HG02623 (cell line): ENCODE measurements around the gene SMIM35.

Experiments used
- ATAC-seq: cut with Tn5 transposase; IDR thresholded peaks from one replicate; pipeline ENCODE4 v1.9.1; 2021; ENCODE audit warnings: moderate library complexity; ENCODE audit not compliant: unreplicated experiment

The SMIM35 gene

GRCh38 chr11:118086913-118087768, at the start of gene SMIM35:
Gene SMIM35 (minus strand): TSS chr11:118086963. CDS start chr11:118086757, 206 bp downstream.
- ATAC-seq, result no peak

- ATAC-seq, result no peak
Measured at GRCh38 chr11:118136341-118136740, 49.6 kb upstream of the SMIM35 start.

DNA sequence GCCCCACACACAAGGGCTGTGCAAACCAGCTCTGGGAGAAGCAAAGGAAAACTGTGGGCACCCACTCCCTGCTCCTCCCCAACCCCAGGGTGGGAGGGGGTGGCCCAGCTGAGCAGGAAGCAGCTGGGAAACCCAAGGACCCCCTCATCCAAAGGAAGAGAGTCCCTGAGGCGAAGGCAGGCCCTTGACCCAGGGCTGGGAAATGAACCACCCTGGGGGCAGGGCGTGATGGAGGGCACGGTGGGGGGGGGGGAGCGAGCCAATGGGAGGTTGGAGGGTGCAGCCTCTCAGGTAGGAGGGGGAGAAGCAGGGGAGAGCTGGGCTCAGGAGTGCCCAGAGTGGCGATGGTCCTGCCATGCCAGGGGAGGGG, 49.0 kb upstream of the SMIM35 start:
- no peak for ATAC-seq

GRCh38 chr11:118135051-118135795, 48.5 kb upstream of the SMIM35 start:
- ATAC-seq, result no peak

DNA sequence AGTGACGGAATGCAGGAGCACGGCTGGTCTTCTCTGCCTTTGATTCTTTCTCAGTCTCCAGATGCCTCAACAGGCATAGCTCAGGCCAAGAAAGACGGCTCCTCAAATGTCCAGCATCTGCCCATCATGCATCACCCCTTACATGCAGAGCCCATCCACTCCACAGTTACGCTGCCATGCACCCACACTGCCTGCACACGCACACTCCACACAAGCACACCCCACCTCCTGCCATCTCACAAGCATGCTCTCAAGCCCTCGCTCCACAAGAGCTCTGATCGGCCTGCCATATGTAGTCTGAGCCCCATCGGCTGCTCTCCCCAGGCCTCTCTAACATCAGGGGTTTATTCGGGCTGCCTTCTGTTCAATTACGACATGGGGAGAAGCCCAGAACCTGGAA, 47.1 kb upstream of the SMIM35 start:
- ATAC-seq, result no peak

DNA sequence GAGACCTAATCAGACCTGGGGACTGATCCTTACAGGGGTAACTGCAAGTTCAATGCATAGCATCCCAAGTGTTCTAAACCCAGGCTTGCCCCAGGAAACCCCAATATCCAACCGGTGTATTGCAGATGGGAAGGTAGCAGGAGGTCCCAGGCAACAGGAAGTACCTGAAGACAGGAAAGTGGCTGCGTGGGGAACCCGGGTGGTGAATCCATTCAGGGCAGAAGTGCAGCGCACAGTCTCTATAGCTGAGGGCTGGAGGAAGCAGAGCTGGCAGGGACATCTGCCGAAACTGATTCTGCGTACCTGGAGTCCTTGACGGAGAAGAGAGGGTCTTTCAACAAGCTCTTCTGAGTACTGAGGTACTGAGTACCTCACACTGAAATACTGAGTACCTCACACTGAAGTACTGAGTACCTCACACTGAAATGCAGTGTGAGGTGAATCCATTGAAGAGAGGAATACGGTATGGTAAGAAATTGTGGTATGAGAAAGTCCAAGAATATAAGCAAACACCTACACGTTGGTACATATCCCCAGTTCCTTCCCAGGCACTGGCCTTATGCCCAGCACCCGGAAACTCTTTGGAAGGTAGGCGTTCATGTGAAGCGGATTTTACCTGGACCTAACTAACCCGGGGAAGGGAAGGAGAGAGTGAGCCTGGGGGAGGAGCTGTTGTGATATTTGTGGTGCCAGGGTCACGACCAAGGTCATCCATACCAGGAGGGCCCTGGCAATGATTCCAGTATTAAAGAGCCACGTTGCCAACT, 45.8 kb upstream of the SMIM35 start:
- ATAC-seq, result no peak

DNA sequence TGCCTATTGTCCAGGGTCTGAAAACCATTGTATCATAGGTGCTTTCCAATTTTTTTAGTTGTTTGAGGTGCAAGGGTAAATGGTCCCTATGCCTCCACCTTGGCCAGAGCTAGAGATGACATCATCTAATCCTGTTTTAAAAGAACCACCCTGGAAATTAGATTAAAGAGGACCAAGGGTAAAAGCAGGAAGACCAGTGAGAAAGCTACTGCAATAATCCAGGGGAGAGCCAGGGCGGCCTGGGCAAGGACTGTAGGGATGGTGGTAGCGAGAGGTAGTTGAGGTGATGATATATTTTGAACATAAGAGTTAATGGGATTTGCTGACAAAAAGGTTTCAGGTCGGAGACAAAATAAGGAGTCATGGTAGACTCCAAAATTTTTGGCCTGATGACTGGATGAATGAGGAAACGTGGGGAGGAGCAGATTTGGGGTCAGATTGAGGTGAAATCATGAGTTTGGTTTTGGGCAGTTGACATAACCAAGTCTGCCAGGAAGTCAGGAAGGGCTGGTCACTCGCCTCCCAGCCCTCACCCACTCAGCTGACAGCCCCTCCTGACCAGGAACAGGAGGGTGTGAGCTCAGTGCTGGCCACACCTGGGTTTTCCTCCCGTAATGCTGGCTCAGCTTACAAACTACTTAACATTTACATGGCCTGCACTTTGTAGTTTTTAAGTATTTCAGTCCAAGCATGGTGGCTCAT, 42.9 kb upstream of the SMIM35 start:
- no peak for ATAC-seq

GRCh38 chr11:118128721-118129470, 42.1 kb upstream of the SMIM35 start:
- ATAC-seq, result no peak

- ATAC-seq, result no peak
Measured at GRCh38 chr11:118128310-118128709, 41.5 kb upstream of the SMIM35 start.

- ATAC-seq, result no peak
Measured at GRCh38 chr11:118126082-118126838, 39.5 kb upstream of the SMIM35 start.

DNA sequence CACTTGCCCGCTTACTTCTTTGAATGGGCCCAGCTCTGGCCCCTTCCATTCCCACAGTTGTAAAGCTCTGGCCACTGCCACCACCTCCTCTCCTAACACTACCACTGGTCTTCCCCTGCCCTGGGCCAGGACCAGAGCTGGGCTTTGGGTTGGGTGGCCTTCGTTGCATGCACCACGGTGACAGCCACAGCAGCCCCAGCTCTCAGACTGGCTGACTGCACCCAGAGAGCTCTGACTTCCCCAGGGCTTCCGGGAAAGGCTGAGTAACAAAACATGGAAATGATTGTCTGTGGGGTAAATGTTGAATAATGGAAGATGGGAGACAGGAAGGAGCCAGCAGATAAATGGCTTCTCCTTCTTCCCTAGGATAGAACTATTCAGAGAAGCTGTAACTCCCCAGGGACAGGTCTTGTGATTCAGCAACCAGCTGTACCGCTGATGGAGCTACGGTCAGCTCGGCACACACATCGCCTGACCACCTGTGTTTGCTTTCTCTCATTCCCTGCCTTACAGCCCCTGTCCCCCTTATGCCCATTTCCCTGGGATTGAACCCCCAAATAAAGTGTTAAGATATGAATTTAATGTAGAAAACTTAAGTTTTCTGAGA, 38.3 kb upstream of the SMIM35 start:
- ATAC-seq, result no peak

DNA sequence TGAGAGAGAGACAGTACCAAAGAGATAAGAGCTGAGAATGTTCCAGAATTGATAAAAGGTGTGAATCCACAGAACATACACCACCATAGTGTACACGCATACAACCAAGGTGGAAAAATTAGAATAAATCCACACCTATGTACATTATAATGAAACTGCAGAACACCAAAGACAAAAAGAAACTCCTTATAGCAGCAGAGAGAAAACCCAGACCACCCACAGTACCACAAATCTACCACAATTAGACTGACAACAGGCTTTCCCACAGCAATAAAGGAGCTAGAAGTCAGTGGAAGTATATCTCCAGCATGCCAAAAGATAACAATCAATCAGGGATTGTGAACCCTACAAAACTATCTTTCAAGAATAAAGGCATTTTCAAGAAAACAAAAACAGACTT, 34.0 kb upstream of the SMIM35 start:
- no peak for ATAC-seq

GRCh38 chr11:118117790-118118601, 31.2 kb upstream of the SMIM35 start:
- ATAC-seq, result no peak

DNA sequence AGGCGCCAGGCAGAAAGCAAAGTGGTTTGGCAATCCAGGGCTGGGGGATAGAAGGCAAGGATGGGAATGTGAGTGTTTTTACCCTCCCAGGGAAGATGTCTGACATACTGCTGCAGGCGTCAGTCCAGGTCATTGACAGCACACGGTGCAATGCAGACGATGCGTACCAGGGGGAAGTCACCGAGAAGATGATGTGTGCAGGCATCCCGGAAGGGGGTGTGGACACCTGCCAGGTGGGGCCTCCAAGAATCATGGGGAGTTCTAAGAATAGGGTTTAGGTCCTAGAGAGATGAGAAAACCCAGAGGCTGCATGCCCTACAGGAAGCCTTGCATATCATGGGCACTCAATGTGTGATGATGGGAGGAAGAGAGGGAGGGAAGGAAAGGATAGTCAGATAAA, 28.3 kb upstream of the SMIM35 start:
- ATAC-seq, result no peak

- ATAC-seq, result no peak
Measured at GRCh38 chr11:118114266-118114665, 27.5 kb upstream of the SMIM35 start.

DNA sequence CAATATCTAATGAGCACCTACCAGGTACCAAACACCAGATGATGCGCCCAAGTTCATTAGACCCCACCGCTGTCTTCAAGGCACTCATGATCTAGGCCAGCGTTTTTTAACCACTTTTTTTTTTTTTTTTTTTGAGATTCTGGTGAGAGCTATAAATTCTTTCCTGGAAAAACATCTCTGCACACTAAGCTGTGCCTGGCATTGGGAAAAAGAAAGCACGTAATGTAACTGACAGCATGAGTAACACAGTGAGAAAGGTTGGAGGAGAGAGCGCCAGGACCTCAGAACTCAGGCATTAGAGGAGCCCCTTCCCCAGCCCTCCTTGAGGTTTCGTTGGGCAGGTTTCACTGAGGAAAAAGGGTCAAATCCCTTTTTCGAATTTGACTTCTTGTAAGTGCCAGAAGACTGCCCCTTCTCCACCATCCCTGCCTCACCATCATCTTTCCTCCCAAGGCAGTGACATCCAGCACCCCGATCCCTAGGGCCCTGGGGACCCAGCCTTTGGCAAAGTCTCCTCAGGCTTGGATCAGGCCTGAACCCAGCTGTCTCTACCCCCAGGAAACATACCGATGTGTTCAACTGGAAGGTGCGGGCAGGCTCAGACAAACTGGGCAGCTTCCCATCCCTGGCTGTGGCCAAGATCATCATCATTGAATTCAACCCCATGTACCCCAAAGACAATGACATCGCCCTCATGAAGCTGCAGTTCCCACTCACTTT, 26.1 kb upstream of the SMIM35 start:
- no peak for ATAC-seq

DNA sequence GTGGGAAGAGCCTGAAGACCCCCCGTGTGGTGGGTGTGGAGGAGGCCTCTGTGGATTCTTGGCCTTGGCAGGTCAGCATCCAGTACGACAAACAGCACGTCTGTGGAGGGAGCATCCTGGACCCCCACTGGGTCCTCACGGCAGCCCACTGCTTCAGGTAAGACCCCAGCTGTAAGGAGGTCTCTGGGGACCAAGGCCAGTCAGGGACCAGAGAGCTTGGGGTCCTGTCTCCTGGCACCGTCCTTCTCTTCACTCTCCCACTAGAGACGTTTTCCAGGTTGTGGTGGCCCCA, 24.9 kb upstream of the SMIM35 start:
- no peak for ATAC-seq
